ENCODE data around the gene PTPN4.

Gene PTPN4

DNA sequence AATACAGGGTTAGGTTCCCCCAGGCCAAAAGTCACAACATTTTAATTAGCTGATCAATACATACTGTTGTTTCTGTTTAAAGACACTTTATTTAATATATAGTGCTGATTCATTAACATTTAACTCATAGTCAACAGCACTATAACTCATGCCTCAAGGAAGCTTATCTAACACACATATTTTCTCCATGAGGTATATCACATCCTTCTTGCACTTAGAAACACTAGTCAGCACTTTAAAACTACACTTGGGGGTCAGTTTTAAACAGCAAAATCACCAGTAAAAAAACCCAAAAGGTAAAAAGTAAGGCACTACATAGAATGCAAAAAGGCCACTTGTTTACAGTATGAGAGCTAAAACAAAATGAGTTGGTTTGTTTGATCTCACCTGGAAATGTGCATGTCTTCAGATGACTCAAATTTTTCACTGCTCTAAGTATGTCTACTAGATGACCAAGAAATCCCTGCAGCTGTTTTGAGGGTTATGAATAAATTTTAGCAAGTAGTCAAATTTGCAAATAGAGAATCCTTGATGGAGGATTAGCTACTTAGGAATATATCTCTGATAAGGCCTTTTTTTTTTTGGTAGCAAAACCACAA is 199.0 kb downstream of the PTPN4 start:
- H3K27ac ChIP-seq (replicated peaks), result no peak overlapping the region
- TF ChIP-seq, protein P1, sequence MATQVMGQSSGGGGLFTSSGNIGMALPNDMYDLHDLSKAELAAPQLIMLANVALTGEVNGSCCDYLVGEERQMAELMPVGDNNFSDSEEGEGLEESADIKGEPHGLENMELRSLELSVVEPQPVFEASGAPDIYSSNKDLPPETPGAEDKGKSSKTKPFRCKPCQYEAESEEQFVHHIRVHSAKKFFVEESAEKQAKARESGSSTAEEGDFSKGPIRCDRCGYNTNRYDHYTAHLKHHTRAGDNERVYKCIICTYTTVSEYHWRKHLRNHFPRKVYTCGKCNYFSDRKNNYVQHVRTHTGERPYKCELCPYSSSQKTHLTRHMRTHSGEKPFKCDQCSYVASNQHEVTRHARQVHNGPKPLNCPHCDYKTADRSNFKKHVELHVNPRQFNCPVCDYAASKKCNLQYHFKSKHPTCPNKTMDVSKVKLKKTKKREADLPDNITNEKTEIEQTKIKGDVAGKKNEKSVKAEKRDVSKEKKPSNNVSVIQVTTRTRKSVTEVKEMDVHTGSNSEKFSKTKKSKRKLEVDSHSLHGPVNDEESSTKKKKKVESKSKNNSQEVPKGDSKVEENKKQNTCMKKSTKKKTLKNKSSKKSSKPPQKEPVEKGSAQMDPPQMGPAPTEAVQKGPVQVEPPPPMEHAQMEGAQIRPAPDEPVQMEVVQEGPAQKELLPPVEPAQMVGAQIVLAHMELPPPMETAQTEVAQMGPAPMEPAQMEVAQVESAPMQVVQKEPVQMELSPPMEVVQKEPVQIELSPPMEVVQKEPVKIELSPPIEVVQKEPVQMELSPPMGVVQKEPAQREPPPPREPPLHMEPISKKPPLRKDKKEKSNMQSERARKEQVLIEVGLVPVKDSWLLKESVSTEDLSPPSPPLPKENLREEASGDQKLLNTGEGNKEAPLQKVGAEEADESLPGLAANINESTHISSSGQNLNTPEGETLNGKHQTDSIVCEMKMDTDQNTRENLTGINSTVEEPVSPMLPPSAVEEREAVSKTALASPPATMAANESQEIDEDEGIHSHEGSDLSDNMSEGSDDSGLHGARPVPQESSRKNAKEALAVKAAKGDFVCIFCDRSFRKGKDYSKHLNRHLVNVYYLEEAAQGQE (IDR thresholded peaks at IDR 0.05; ENCODE audit: insufficient replicate concordance, low read depth), result no peak
- TF ChIP-seq CTCF (IDR thresholded peaks at IDR 0.05; ENCODE audit: insufficient read depth, low read length) (no peak), POLR2AphosphoS5 (IDR thresholded peaks at IDR 0.05; ENCODE audit: low read depth) (no peak), SPI1 (IDR thresholded peaks at IDR 0.05; ENCODE audit: borderline replicate concordance, low read depth) (no peak), GABPA (IDR thresholded peaks at IDR 0.05; ENCODE audit: low read depth) (no peak)
- no peaks in the 10 kb centered on the region for H3K27me3 ChIP-seq (ENCODE audit: insufficient read depth, poor library complexity, severe bottlenecking)
- no peak for DNase-seq (ENCODE audit: low read depth in 1 of 2, low spot score in 1 of 2)
- H3K4me3 ChIP-seq (replicated peaks; ENCODE audit: insufficient read depth, low read length), result no peak overlapping the region

GRCh38 chr2:119960821-119961220 is 201.1 kb downstream of the PTPN4 start:
- TF ChIP-seq CTCF (IDR thresholded peaks at IDR 0.05; ENCODE audit: insufficient read depth, low read length), result no peak
- TF ChIP-seq SPI1 (IDR thresholded peaks at IDR 0.05; ENCODE audit: borderline replicate concordance, low read depth), result no peak
- TF ChIP-seq POLR2AphosphoS5 (IDR thresholded peaks at IDR 0.05; ENCODE audit: low read depth), result no peak
- no peak for TF ChIP-seq GABPA (IDR thresholded peaks at IDR 0.05; ENCODE audit: low read depth)
- TF ChIP-seq, protein P1 (IDR thresholded peaks at IDR 0.05; ENCODE audit: insufficient replicate concordance, low read depth), result no peak
- H3K27ac ChIP-seq (replicated peaks), result no peak overlapping the region
- H3K4me3 ChIP-seq (replicated peaks; ENCODE audit: insufficient read depth, low read length), result no peak overlapping the region
- DNase-seq (ENCODE audit: low read depth in 1 of 2, low spot score in 1 of 2), result no peak
- H3K27me3 ChIP-seq (ENCODE audit: insufficient read depth, poor library complexity, severe bottlenecking), result no peaks in the 10 kb centered on the region

DNA sequence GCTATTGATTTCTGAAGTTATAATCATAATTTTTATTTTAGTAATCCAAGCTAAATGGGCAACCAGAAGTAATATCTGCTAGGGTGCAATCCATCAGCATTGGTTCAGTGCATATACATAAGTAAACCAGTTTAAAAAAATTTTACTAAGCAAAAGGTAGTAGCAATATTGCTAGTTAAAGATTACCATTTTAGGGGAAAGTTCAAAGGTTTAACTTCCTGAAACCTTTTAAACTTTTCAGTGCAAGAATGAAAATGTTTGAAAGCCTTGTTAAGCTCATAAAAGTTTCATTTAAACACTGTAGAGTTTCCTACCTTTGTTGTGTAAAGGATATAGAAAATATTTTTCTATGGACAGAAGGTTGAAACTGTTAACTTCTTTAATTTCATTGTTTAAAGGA is 222.2 kb downstream of the PTPN4 start:
- DNase-seq (ENCODE audit: low read depth in 1 of 2, low spot score in 1 of 2), result no peak
- Histone ChIP-seq H3K27ac (replicated peaks) (no peak overlapping the region), H3K27me3 (ENCODE audit: insufficient read depth, poor library complexity, severe bottlenecking) (no peaks in the 10 kb centered on the region), H3K4me3 (replicated peaks; ENCODE audit: insufficient read depth, low read length) (no peak overlapping the region)
- no peak for TF ChIP-seq POLR2AphosphoS5 (IDR thresholded peaks at IDR 0.05; ENCODE audit: low read depth)
- TF ChIP-seq SPI1 (IDR thresholded peaks at IDR 0.05; ENCODE audit: borderline replicate concordance, low read depth), result no peak
- no peak for TF ChIP-seq GABPA (IDR thresholded peaks at IDR 0.05; ENCODE audit: low read depth)
- TF ChIP-seq, protein P1 (IDR thresholded peaks at IDR 0.05; ENCODE audit: insufficient replicate concordance, low read depth), result no peak
- no peak for TF ChIP-seq CTCF (IDR thresholded peaks at IDR 0.05; ENCODE audit: insufficient read depth, low read length)
